MCF 10A (cell line): ENCODE data around the gene ZNF862. TPM values are rescaled to one million over a fixed set of nuclear protein-coding genes. Genes with fewer than 3 reads are reported as not detected.

Source experiments
- BruUV-seq: library from RNA; stranded (reverse); fragments of 400-500 nt; replicated peaks from 2 replicates; lab custom pipeline; 2021; lab: Mats Ljungman, UMichigan
- CTCF ChIA-PET: fragments of 300-600 bp; sonication (Branson Sonifier 250); formaldehyde crosslinking; extraction: SDS; loops from one replicate; lab custom pipeline; 2021; ENCODE audit warnings: antibody characterized with exemption, inconsistent platforms; lab: Yijun Ruan, JAX
- POLR2A ChIA-PET: fragments of 300-600, 350-650 bp; sonication (Branson Sonifier 250); formaldehyde crosslinking; extraction: SDS; loops from one replicate; lab custom pipeline; 2020; ENCODE audit warnings: antibody characterized with exemption, inconsistent platforms; lab: Yijun Ruan, JAX
- DNase-seq: peaks from one replicate; pipeline ENCODE4 v3.0.0-alpha.2; 2018; ENCODE audit not compliant: unreplicated experiment
- H3K27ac Mint-ChIP-seq: one replicate; pipeline ENCODE4 v1.8.0; 2022; ENCODE audit warnings: mild to moderate bottlenecking, low read depth, mixed read lengths; ENCODE audit not compliant: unreplicated experiment
- H3K27me3 Mint-ChIP-seq: one replicate; pipeline ENCODE4 v1.8.0; 2022; ENCODE audit warnings: mixed read lengths; ENCODE audit not compliant: insufficient read depth, unreplicated experiment
- H3K36me3 Mint-ChIP-seq: one replicate; pipeline ENCODE4 v1.8.0; 2022; ENCODE audit warnings: mild to moderate bottlenecking, moderate library complexity, mixed read lengths; ENCODE audit not compliant: insufficient read depth, unreplicated experiment
- H3K4me1 Mint-ChIP-seq: one replicate; pipeline ENCODE4 v1.8.0; 2022; ENCODE audit warnings: mixed read lengths; ENCODE audit not compliant: insufficient read depth, unreplicated experiment
- H3K4me3 Mint-ChIP-seq: one replicate; pipeline ENCODE4 v1.8.0; 2022; ENCODE audit warnings: mild to moderate bottlenecking, moderate library complexity, mixed read lengths; ENCODE audit not compliant: unreplicated experiment
- H3K9me3 Mint-ChIP-seq: one replicate; pipeline ENCODE4 v1.8.0; 2022; ENCODE audit warnings: mixed read lengths; ENCODE audit not compliant: unreplicated experiment
- intact Hi-C: fragments of 100-400 bp; cut with micrococcal nuclease; formaldehyde crosslinking; loops from 2 replicates; pipeline ENCODE4 v1.14.1; 2022
- total RNA-seq: library from RNA; stranded (reverse); gene quantifications from 2 replicates; pipeline ENCODE4 v1.2.3, GENCODE V29; 2022
- TF ChIP-seq, protein P1 (sequence below): fragments of 200-600 bp; IDR thresholded peaks from one replicate; pipeline ENCODE4 v1.8.0; 2022; ENCODE audit warnings: antibody characterized with exemption, mild to moderate bottlenecking; ENCODE audit not compliant: unreplicated experiment

ZNF862 gene
- total RNA-seq, 1 experiment from 2014 or later = 17.4 TPM

DNA sequence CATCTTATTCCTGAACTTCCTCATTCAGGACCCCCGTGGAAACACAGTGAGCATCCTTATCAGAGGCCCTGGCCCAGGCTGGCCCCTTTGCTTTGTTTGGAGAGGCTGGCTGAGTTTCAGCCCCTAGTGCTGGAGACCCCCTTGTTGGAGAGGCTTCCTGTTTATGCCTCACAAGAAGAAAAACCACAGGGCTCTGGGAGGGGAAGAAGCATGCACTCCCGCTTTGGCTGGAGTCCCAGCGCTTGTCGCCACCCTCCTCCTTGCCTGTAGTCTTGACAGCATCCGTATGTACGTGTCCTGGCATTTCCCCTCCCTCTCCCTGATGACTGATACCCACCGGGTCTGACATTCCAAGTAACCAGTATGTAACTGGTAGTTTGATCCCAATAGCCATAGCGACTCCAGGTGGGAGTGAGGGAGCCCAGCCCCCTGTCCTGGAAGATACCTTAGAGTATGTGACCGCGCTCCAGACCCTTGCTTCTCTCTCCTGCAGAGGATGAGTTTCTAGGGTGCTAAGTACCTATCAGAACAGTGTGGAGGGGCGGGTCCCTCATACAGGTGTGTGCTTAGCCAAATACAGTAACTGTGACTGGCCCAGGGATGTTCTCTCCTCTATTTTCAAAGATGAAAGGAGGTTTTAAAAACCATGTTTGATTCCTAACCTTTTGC, 28.7 kb downstream of the ZNF862 start:
- no TSS peak for BruUV-seq
- no peak overlapping the region for H3K27ac Mint-ChIP-seq
- no peaks in the 10 kb centered on the region for H3K9me3 Mint-ChIP-seq
- H3K36me3 Mint-ChIP-seq = peaks cover 15% of the 10 kb centered on the region
- TF ChIP-seq, protein P1, sequence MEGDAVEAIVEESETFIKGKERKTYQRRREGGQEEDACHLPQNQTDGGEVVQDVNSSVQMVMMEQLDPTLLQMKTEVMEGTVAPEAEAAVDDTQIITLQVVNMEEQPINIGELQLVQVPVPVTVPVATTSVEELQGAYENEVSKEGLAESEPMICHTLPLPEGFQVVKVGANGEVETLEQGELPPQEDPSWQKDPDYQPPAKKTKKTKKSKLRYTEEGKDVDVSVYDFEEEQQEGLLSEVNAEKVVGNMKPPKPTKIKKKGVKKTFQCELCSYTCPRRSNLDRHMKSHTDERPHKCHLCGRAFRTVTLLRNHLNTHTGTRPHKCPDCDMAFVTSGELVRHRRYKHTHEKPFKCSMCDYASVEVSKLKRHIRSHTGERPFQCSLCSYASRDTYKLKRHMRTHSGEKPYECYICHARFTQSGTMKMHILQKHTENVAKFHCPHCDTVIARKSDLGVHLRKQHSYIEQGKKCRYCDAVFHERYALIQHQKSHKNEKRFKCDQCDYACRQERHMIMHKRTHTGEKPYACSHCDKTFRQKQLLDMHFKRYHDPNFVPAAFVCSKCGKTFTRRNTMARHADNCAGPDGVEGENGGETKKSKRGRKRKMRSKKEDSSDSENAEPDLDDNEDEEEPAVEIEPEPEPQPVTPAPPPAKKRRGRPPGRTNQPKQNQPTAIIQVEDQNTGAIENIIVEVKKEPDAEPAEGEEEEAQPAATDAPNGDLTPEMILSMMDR = no peak
- intact Hi-C loops = no loop called here
- no peak overlapping the region for H3K4me3 Mint-ChIP-seq
- no peaks in the 10 kb centered on the region for H3K4me1 Mint-ChIP-seq
- no peak for DNase-seq
- POLR2A ChIA-PET = no interaction called here
- CTCF ChIA-PET = interaction anchor here (0.6 to 1.2 kb wide), 2 partner anchors 16 to 805 kb away, joined by 3 to 5 read pairs; no protein-coding TSS in a partner anchor
- H3K27me3 Mint-ChIP-seq = no peaks in the 10 kb centered on the region

GRCh38 chr7:149867762-149868622, 29.8 kb downstream of the ZNF862 start:
- intact Hi-C loops = no loop called here
- no TSS peak for BruUV-seq
- Mint-ChIP-seq H3K4me3 (no peak overlapping the region), H3K27ac (no peak overlapping the region), H3K27me3 (no peaks in the 10 kb centered on the region), H3K4me1 (peaks cover 6% of the 10 kb centered on the region), H3K9me3 (no peaks in the 10 kb centered on the region), H3K36me3 (peaks cover 7% of the 10 kb centered on the region)
- TF ChIP-seq, protein P1 = no peak
- no peak for DNase-seq
- ChIA-PET CTCF (interaction anchor here (0.6 to 1.2 kb wide), 3 partner anchors 15 to 1108 kb away, joined by 3 to 5 read pairs (median 3); no protein-coding TSS in a partner anchor), POLR2A (no interaction called here)

GRCh38 chr7:149868623-149869290, 30.6 kb downstream of the ZNF862 start:
- CTCF ChIA-PET = interaction anchor here (0.6 to 3.8 kb wide), 5 partner anchors 14 to 1107 kb away, joined by 3 to 19 read pairs (median 3); no protein-coding TSS in a partner anchor
- no peaks in the 10 kb centered on the region for H3K9me3 Mint-ChIP-seq
- POLR2A ChIA-PET = interaction anchor here (0.7 kb wide), 1 partner anchor 11 kb away, joined by 3 read pairs; no protein-coding TSS in a partner anchor
- H3K27ac Mint-ChIP-seq = no peak overlapping the region
- H3K4me1 Mint-ChIP-seq = peaks cover 6% of the 10 kb centered on the region
- intact Hi-C loops = no loop called here
- H3K27me3 Mint-ChIP-seq = no peaks in the 10 kb centered on the region
- TF ChIP-seq, protein P1 = no peak
- no peak for DNase-seq
- H3K36me3 Mint-ChIP-seq = peaks cover 4% of the 10 kb centered on the region
- BruUV-seq = no TSS peak
- no peak overlapping the region for H3K4me3 Mint-ChIP-seq
